HG03066 (cell line): Measurements from ENCODE around the gene GNAZ.

Source experiments
- ATAC-seq: cut with Tn5 transposase; IDR thresholded peaks from one replicate; pipeline ENCODE4 v1.9.1; 2021; ENCODE audit warnings: low read depth; ENCODE audit not compliant: unreplicated experiment

The GNAZ gene

DNA sequence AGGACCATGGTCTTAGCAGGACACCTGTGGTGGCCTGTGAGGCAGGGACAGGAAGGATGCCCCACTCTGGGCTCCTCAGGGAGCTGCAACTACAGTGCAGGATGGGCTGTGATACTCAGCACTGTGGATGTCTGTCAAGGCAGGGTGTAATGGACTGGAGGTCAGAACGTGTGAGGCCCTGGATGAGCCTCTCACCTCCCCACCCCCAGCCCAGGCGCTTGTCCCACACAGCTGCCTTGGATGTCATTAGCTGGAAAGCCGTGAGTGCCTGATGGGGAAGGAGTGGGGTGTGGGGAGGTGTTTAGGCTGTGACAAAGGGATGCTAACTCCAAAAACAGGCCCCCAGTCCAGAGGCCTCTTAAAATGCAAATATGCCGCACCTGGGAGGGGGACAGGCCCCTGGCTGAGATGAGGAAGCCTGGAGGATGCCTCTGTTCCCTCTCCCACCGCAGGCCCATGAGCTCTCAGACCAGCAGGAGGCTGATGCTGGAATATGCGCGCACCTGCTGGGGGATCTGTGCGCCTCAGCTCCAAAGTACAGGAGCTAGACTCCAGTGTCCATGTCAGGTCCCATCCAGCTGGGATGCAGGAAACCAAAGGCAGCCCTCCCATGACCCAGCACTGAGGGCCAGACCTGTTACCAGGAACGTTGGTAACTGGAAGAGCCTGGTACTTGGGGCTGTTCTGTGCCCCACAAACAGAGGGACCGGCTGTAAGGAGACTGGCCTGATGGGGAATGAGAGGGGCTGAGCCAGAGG, 46.4 kb downstream of the GNAZ start:
- no peak for ATAC-seq

DNA sequence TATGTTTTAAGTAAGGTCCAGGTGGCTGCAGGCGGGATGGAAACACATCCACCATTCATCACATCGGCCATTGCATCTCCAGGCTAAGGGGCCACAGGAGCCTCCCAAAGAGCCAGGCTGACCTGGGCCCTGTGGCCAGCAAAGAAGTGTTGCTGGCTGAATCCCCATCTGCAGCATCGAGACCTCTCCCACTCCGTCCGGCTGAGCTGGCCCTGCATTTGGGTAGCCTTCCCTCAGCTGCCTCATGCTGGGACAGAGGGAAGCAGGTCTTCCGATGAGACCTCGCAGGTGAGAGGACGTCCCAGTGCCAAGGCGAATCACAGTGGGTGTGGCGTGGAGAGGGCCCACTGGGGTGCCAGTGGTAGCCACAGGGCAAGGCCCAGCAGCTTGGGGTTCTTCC, 47.0 kb downstream of the GNAZ start:
- no peak for ATAC-seq

DNA sequence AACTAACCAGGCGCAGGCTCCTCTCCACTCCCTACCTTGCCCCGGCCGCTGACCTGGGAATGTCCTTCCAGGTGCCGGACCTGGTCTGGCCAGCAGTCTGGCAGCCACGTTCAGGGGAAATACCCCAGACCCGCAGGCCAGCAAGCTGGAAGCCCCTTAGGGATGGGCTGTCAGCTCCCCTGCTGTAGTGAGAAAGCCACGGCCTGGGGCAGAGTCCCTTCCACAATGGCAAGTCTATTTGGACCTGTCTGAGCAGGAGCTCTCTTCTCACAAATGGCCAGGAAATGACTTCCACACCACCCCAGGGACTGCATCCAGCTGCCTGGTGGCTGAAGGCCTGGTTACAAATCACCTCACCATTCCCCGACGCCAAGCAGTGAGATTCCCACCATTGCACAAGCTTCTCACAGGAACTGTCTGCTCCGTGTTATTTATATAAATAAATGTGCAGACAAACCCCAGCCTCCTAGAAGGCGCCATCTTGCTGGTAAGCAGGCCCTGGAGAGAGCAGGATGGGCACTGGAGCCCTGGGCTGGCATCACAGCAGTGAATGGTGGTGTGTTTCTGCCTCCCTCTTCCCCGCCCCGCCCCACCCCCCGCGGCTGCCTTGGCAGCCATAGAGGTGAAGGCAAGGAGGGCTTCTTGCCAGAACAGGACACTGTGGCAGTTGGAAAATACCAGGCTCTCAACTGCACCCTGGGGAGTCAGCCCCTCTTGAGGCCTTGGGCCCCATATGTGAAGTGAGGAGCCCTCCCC, 47.8 kb downstream of the GNAZ start:
- ATAC-seq = no peak

DNA sequence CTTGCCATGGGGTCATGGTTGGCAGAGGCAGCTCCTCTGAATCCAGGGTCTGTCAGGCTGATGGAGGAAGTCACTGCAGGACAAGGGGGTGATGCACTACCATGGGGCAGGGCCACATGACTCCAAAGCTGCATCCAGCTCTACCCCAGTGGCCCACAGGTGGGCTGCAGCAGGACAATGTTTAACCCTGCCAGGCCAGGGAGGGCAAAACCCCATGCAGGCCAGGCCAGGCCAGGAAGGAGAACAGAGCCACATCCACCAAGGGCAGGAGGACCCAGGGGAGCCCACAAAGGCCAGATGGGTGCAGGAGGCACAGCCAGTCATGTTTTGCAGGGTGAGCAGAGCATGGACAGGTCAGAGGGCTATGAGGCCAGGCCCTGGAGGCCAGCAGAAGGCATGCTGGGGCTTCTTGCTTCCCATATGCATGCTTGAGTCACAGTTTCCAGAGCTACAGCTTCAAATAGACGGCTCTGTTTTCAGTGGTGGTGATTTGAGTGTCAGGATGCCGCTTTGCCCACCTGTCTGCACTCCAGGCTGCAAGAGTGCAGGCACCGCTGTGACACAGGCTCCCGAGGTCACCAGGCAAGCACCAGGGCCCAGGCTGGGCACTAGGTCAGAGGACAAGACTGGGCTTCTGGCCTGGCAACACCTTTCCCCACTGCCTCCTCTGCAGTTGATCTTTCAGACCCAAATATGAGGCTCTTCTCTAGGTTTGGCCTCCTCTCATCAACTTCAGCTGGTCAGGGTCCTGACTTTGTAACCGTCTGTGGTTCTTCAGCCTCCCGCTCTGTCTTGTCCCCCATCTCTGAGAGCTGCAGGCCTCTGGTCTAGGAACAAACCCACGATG, 48.6 kb downstream of the GNAZ start:
- ATAC-seq = no peak

DNA sequence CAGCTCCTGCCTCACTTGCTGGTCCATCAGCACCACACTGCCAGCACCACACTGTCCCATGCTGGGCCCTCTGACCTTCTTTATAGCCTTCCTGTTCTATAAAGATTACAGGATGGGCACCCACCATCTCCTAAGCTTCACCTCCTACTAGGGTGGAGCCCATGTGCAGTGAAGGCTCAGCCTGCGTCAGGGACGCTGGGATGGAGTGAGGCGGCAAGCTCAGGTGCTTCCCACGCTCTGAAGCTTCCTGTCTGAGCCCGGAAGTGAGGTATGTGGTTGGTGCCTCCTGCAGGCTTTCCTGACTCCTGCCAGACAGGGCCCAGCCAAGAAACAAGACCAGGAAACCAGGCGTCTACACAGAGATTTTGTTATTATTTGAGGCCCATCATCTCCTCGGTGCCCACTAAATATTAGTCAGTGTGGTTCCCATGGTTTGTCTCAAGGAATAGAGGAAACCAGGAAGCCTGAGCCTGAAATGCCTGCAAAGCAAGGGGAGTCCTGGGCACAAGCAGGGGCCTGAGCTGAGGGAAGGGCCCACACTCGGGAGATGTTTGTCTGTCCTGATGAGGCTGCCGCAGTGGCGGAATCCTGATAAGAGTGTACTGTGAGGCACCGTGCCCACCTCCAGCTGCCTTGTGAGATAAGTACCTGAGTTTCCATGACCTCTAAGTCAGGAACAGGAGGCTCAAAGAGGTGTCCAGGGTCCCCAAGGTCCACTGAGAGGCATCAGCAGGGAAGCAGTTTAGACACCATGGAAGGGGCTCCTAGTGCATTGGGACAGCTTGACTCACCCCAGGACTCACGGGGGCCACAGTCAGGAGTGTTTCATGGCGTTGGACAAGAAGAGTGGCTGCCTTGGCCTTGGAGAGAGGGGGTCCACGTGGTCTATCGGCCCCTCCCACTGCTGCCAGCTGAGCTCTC, 49.4 kb downstream of the GNAZ start:
- no peak for ATAC-seq

DNA sequence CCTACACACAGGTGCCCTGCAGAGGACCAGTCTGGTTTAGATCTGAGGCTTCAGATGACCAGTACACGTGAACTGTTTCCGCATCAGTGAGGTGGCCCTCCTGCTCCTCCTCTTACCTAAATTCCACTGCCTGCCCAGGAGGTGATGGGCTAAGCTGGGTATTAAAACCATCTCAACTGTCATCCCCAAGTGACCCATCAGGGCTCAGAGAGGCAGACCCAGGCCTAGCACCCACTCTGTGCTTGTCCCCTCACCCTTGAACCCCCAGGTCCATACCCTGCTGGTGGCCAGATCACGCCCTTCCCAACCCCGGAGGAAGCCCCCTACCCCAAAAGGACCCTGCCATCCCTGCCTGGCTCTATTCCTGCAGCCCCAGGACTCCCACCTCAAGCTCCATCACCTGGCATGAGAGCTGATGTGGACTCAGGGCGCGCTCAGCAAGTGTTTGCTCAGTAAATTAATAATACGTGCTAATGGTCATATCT, 50.1 kb downstream of the GNAZ start:
- no peak for ATAC-seq

DNA sequence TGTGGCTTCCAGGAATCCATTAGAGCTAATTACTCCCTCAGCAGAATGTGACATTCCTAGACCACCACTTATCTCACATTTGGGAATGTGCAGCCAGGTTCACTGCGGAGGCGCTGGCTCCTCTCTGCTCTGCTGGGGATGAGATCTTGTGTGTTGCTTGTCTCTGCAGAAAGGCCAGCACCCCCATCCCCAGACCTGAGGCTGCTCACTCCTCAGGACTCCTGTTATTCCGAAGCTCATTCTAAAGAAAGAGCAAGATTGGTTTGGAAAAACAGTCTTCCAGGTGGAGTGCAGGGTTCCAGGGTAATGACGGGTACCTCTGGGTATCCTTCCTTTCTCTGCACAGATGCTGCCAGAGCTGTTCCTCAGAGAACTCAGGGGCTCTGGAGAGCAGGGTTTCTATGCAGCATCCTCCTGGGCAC, 50.7 kb downstream of the GNAZ start:
- ATAC-seq = no peak

DNA sequence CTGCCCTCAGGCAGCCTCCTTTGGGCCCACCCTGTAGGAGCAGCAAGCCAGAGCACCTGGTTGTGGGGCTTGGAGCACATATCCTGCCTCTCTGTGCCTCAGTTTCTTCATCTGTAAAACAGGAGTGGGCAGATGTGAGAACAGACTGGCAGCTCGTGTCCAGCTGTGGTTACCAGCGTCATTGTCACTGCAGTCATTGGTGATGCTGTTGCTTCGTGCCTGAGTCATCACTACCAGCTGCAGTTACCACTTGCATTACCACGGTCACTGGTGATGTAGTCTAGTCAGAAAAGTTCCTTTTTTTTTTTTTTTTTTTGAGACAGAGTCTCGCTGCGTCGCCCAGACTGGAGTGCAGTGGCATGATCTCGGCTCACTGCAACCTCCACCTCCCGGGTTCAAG, 51.1 kb downstream of the GNAZ start:
- ATAC-seq = no peak

DNA sequence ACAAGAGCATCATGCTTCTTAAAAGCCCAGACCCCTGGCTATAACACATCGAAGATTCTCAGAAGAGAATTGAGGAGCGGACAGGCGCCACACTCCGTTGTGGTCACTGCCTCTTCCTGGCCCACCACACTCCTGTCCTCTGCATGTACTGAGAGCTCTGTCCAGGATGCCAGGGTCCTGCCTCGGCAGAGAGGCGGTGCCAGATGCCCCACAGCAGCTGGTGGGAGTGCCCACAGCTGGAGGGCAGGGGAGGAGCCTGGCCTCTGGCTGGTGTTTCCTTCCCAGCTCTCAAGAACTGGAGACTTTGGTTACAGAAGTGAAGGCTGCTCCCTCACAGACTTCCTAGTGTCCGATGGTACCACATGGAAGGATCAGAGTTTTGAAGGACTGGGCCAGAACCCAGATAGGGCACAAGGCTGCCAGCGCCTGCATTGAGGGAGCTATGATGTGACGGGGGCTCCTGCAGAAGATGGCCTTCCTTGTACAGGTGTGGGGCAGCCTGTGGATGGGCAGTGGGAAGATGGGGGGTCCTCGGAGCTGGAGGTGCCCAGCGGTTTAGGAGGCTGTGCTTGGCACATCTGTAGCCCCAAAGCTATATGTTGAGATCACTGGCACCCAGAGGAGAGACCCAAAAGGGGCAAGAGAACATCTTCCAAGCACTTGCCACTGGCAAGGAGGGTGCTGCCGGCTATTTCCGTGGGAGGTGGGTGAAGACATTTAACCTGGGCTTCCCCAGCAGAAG, 52.1 kb downstream of the GNAZ start:
- ATAC-seq = no peak

DNA sequence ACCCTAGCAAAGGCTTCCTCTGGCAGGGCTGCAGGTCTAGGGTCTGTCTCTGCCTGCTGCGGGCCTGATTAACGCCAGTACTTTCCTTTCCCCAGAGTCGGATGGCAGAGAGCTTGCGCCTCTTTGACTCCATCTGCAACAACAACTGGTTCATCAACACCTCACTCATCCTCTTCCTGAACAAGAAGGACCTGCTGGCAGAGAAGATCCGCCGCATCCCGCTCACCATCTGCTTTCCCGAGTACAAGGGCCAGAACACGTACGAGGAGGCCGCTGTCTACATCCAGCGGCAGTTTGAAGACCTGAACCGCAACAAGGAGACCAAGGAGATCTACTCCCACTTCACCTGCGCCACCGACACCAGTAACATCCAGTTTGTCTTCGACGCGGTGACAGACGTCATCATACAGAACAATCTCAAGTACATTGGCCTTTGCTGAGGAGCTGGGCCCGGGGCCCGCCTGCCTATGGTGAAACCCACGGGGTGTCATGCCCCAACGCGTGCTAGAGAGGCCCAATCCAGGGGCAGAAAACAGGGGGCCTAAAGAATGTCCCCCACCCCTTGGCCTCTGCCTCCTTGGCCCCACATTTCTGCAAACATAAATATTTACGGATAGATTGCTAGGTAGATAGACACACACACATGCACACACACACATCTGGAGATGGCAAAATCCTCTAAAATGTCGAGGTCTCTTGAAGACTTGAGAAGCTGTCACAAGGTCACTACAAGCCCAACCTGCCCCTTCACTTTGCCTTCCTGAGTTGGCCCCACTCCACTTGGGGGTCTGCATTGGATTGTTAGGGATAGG, 52.9 kb downstream of the GNAZ start:
- no peak for ATAC-seq

DNA sequence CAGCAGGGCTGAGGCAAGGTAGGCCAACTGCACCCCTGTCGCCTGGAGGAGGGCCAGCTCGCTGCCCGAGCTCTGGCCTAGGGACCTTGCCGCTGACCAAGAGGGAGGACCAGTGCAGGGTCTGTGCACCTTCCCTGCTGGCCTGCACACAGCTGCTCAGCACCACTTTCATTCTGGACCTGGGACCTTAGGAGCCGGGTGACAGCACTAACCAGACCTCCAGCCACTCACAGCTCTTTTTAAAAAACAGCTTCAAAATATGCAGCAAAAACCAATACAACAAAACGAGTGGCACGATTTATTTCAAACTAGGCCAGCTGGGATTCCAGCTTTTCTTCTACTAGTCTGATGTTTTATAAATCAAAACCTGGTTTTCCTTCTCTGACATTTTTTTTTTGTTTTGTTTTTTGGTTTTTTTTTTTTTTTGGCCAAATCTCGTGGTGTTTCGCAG, 53.5 kb downstream of the GNAZ start:
- no peak for ATAC-seq

DNA sequence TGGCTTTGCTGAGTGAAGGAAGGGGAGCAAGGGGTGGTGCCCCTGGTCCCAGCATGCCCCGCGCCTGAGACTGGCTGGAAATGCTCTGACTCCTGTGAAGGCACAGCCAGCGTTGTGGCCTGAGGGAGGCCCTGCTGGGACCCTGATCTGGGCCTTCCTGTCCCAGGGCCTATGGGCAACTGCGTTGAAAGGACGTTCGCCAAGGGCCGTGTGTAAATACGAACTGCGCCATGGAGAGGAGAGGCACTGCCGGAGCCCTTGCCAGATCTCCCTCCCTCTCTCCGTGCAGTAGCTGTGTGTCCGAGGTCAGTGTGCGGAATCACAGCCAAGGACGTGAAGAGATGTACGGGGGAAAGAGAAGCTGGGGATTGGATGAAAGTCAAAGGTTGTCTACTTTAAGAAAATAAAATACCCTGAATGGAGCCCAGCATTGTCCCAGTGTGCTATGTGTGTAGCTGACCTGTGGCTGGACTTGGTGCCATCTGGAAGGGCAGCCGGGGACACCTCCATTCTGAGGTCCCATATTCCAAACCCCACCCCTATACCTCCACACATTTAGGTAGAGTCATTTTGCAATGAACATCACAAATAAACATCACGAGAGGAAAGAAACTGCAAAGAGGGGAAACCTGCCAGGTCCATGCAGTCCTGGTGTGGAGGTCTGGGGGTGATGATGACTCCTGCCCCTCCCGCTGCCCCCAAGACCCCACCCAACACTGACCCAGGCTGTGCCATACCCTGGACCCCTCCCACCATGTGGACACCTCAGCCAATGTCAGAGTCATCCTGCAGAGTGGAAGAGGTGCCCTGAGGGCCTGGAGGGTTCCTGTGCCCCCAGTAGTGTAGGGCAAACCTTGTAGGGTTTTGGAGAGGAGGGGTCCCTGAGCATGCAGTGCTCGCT, 54.5 kb downstream of the GNAZ start:
- no peak for ATAC-seq

DNA sequence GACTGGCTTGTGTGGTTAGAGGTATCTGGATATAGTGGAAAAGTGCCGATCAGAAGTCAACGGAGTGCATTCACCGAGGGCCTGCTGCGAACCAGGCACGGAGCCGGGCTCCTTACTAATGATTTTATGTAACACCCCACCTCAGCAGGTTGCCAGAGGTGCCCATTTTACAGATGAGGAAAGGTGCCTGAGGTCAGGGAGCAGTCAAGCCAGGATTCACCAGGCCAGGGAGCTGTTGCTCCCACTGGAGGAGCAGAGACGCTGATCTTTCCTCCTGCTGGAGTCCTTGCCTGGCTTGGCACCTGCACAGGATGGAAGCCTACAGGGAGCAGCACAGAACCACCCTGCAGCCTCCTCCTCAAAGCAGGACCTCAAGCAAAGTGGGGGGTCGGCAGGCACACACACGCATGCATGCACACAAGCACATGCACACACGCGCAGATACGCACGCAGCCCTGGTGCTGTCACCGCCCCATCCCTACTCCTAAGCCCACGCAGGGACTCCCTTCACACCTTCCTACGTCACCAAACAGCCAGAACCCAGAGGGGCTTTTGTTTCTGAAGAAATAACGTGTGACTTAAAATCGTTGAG, 55.3 kb downstream of the GNAZ start:
- no peak for ATAC-seq

DNA sequence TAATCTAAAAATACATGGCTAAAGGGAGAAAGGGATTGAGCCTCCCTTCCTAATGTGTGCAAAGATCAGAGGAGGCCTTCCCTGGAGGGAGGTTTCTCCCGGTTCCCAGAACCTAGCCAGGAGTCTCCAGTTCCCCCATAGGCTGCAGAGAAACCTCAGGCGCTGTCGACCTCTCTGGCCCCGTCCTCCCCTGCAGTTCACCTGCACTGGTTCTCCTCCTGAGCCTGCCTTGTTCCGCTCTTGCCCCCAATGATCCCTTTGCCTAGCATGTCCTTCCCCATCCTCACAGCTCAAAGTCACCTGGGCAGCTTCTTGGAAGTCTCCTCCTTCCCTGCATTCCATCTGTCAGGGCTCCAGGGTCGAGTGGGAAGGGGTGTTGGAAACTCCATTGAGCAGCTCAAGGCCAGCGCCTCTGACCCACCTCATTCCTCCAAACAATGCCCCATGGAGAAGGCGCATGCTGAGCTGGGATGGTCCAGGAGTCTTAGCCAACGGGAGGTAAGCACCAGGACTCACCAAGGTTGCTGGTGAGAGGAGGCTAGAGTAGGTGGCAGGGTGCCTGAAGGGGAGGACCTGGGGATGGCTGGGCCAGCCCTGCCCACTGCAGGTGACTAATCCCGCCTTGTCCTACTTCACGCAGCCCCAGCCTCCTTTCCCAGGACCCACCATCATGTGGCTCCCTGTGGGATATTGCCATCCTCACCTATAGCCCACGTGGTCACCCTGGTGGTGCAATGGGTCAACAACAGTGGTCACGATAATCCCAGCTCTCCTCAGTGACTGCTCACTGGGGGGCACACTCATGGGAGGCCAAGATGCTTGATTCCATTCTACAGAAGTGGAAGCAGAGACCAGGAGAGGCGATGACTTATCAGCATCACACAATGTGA, 56.1 kb downstream of the GNAZ start:
- no peak for ATAC-seq

DNA sequence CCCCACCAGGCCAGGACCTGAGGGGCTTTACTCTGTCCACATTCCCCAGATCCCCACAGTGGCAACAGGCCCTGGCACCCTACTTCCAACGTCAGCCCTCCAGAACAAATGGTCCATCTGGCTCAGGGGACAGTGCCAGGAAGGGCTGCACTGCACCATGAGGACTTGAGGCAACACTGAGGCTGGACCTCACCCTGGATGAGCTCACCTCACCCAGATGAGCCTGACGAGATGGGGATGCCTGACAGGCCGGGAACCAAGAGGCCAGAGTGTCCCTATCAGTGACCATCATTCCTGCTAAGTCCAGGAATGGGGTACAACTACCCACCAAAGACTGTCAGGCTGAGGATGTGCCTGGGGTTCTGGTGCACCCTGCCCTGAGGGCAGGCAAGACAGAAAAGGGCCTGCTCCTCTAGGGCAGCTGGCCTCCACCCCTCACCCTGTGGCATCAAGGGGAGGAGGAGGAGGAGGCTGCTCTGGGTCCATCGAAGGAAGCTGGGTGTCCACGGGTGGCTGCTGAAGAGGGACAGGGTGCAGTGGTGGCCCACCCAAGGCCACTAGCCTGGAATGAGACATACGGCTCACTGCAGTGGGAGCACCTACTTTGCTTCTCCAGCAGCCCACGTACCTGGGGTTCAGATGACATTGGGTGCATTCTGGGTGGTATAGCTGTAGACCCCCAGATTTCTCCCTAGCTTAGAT, 56.9 kb downstream of the GNAZ start:
- ATAC-seq = no peak

DNA sequence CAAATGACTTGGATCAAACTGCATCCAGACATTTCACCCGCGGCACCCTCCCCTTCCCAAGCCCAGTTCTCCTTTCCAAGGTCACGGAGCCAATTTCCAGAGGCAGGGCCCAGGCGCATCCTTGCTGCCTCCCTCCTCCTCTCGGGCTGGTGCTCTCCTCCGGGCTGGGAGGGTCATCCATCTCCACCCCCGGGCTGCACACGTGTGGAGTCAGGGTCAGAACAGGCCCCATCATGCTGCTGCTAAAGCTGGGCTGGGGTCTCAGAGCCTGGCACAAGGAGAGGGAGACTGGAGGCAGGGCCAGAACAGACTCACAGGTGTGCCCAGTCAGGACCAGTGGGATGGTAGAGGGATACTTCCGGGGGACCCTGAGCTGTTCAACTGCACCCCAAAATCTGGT, 57.5 kb downstream of the GNAZ start:
- ATAC-seq = no peak
